ENCODE data around the gene DACH1.
"Not testable (repeated sequence)": the region's sequence is repeated elsewhere in the genome, so short reads cannot be mapped to it uniquely, and the experiment has no call there.

DACH1 gene

DNA sequence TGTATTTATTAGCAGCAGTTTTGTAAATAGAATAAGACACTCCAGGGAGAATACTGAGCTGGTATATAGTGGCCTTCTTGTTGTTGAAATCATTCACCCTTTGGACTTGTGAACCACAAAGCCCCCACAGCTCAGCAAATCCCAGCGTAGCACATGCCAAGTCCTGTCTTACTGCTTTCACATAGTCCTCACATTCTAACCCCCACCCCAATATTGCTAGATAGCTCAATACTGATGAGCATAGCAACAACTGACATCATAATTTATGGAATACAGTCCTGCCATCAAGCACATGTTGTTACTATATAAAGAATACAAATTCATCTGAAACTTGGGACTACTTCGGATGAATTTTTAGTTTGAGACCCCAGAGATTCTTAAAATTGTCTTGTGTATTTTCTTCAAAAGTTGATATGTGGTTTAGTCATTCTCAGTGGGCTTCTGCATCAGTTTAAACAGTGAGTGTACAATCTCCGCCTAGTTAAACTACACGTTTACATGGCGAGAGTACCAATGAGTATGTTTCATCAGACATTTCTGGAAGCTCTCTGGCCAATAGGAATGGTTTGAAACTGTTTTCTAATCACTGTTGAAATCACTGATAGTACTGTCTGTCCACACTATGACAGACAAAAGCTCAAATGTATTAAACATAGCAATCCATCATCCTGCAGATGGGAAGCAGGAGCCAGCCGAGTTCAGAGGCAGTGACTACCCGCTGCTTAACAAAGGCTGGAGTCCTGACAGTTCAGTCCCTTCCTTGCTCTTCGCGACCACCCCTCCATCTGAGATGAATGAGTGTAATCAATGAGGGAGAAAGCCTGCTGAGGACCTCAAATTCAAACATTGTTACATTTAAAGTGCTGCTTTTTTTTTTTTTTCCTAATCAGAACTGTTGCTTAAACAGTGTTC is 15.2 kb downstream of the DACH1 start:
- H3K36me3 ChIP-seq (ENCODE audit: insufficient read depth) = no peaks in the 10 kb centered on the region
- TF ChIP-seq, protein P1, sequence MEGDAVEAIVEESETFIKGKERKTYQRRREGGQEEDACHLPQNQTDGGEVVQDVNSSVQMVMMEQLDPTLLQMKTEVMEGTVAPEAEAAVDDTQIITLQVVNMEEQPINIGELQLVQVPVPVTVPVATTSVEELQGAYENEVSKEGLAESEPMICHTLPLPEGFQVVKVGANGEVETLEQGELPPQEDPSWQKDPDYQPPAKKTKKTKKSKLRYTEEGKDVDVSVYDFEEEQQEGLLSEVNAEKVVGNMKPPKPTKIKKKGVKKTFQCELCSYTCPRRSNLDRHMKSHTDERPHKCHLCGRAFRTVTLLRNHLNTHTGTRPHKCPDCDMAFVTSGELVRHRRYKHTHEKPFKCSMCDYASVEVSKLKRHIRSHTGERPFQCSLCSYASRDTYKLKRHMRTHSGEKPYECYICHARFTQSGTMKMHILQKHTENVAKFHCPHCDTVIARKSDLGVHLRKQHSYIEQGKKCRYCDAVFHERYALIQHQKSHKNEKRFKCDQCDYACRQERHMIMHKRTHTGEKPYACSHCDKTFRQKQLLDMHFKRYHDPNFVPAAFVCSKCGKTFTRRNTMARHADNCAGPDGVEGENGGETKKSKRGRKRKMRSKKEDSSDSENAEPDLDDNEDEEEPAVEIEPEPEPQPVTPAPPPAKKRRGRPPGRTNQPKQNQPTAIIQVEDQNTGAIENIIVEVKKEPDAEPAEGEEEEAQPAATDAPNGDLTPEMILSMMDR (conservative IDR thresholded peaks at IDR 0.05; ENCODE audit: low read depth, low read length) = no peak
- no peak overlapping the region for H3K9ac ChIP-seq
- no peak overlapping the region for H3K4me3 ChIP-seq (IDR thresholded peaks at IDR 0.05; ENCODE audit: insufficient read depth, low read depth, low read length)
- no peaks in the 10 kb centered on the region for H3K79me2 ChIP-seq (ENCODE audit: insufficient read depth, low read depth)
- H3K27me3 ChIP-seq (ENCODE audit: insufficient read depth, low read depth) = no peaks in the 10 kb centered on the region
- no peak overlapping the region for H2AFZ ChIP-seq (ENCODE audit: low read depth)
- no peak overlapping the region for H3K4me2 ChIP-seq
- no peak overlapping the region for H3K27ac ChIP-seq
- no peaks in the 10 kb centered on the region for H3K4me1 ChIP-seq (ENCODE audit: low read depth, poor library complexity, severe bottlenecking)
- no peaks in the 10 kb centered on the region for H4K20me1 ChIP-seq (ENCODE audit: insufficient read depth)

- no peaks in the 10 kb centered on the region for H3K27me3 ChIP-seq (ENCODE audit: insufficient read depth, low read depth)
- H3K4me2 ChIP-seq = no peak overlapping the region
- TF ChIP-seq, protein P1 (conservative IDR thresholded peaks at IDR 0.05; ENCODE audit: low read depth, low read length) = no peak
- no peak overlapping the region for H3K9ac ChIP-seq
- no peaks in the 10 kb centered on the region for H3K36me3 ChIP-seq (ENCODE audit: insufficient read depth)
- H3K4me1 ChIP-seq (ENCODE audit: low read depth, poor library complexity, severe bottlenecking) = no peaks in the 10 kb centered on the region
- H3K79me2 ChIP-seq (ENCODE audit: insufficient read depth, low read depth) = no peaks in the 10 kb centered on the region
- no peak overlapping the region for H3K4me3 ChIP-seq (IDR thresholded peaks at IDR 0.05; ENCODE audit: insufficient read depth, low read depth, low read length)
- no peak overlapping the region for H2AFZ ChIP-seq (ENCODE audit: low read depth)
- no peaks in the 10 kb centered on the region for H4K20me1 ChIP-seq (ENCODE audit: insufficient read depth)
- H3K27ac ChIP-seq = no peak overlapping the region
Observed at GRCh38 chr13:71842003-71842402, 25.0 kb downstream of the DACH1 start.

- Histone ChIP-seq H3K27me3 (ENCODE audit: insufficient read depth, low read depth) (no peaks in the 10 kb centered on the region), H3K4me3 (IDR thresholded peaks at IDR 0.05; ENCODE audit: insufficient read depth, low read depth, low read length) (no peak overlapping the region), H2AFZ (ENCODE audit: low read depth) (no peak overlapping the region), H3K9ac (no peak overlapping the region), H3K79me2 (ENCODE audit: insufficient read depth, low read depth) (no peaks in the 10 kb centered on the region), H4K20me1 (ENCODE audit: insufficient read depth) (no peaks in the 10 kb centered on the region), H3K36me3 (ENCODE audit: insufficient read depth) (no peaks in the 10 kb centered on the region), H3K27ac (no peak overlapping the region), H3K4me2 (no peak overlapping the region), H3K4me1 (ENCODE audit: low read depth, poor library complexity, severe bottlenecking) (no peaks in the 10 kb centered on the region)
- TF ChIP-seq, protein P1 (conservative IDR thresholded peaks at IDR 0.05; ENCODE audit: low read depth, low read length) = no peak
Observed at GRCh38 chr13:71838842-71839241, 28.2 kb downstream of the DACH1 start.

GRCh38 chr13:71837582-71837981 is 29.4 kb downstream of the DACH1 start:
- not testable (repeated sequence) for H3K27ac ChIP-seq; H3K4me1 ChIP-seq (ENCODE audit: low read depth, poor library complexity, severe bottlenecking); H2AFZ ChIP-seq (ENCODE audit: low read depth); H3K4me2 ChIP-seq; H3K9ac ChIP-seq; H3K27me3 ChIP-seq (ENCODE audit: insufficient read depth, low read depth); H3K79me2 ChIP-seq (ENCODE audit: insufficient read depth, low read depth); H3K36me3 ChIP-seq (ENCODE audit: insufficient read depth); H3K4me3 ChIP-seq (IDR thresholded peaks at IDR 0.05; ENCODE audit: insufficient read depth, low read depth, low read length); H4K20me1 ChIP-seq (ENCODE audit: insufficient read depth)

- H3K36me3 ChIP-seq (ENCODE audit: insufficient read depth) = no peaks in the 10 kb centered on the region
- TF ChIP-seq, protein P1 (conservative IDR thresholded peaks at IDR 0.05; ENCODE audit: low read depth, low read length) = no peak
- H3K27me3 ChIP-seq (ENCODE audit: insufficient read depth, low read depth) = no peaks in the 10 kb centered on the region
- no peak overlapping the region for H3K9ac ChIP-seq
- no peaks in the 10 kb centered on the region for H3K79me2 ChIP-seq (ENCODE audit: insufficient read depth, low read depth)
- H3K4me2 ChIP-seq = no peak overlapping the region
- H4K20me1 ChIP-seq (ENCODE audit: insufficient read depth) = no peaks in the 10 kb centered on the region
- no peaks in the 10 kb centered on the region for H3K4me1 ChIP-seq (ENCODE audit: low read depth, poor library complexity, severe bottlenecking)
- H3K4me3 ChIP-seq (IDR thresholded peaks at IDR 0.05; ENCODE audit: insufficient read depth, low read depth, low read length) = no peak overlapping the region
- no peak overlapping the region for H3K27ac ChIP-seq
- H2AFZ ChIP-seq (ENCODE audit: low read depth) = no peak overlapping the region
Observed at GRCh38 chr13:71831716-71832115, 35.3 kb downstream of the DACH1 start.

Data from KMS-11 (cell line).